Measurements from ENCODE around the gene CCDC194. TPM values are rescaled to one million over a fixed set of nuclear protein-coding genes. Genes with fewer than 3 reads are reported as not detected.

CCDC194 gene
- total and polyA plus RNA-seq, 8 donors = 0.23 to 0.56 TPM; not detected in 6

- Histone ChIP-seq H3K27ac (no peak overlapping the region), H3K36me3 (no peaks in the 10 kb centered on the region), H3K9me3 (no peaks in the 10 kb centered on the region), H3K4me1 (no peaks in the 10 kb centered on the region), H3K27me3 (no peaks in the 10 kb centered on the region), H3K4me3 (no peak overlapping the region)
- no peak for FAIRE-seq
- no peak for ATAC-seq
- WGBS, 2 donors = 87 to 89% methylated on average over 7 of the region's 7 CpGs
- DNase-seq = no peak
- intact Hi-C loops (cut with DNase I) = no loop called here
- no peak for TF ChIP-seq CTCF (IDR thresholded peaks at IDR 0.05)
Observed at GRCh38 chr19:17435218-17435617, 41.2 kb upstream of the CCDC194 start.

- Histone ChIP-seq H3K4me3 (no peak overlapping the region), H3K4me1 (no peaks in the 10 kb centered on the region), H3K27me3 (no peaks in the 10 kb centered on the region), H3K9me3 (no peaks in the 10 kb centered on the region), H3K27ac (no peak overlapping the region), H3K36me3 (no peaks in the 10 kb centered on the region)
- no peak for TF ChIP-seq CTCF (IDR thresholded peaks at IDR 0.05)
- WGBS, 2 donors = 81 to 89% methylated on average over 7 of the region's 7 CpGs
- DNase-seq (no peak), FAIRE-seq (no peak), ATAC-seq (no peak)
- intact Hi-C loops (cut with DNase I) = no loop called here
Observed at GRCh38 chr19:17431417-17431816, 37.4 kb upstream of the CCDC194 start.

GRCh38 chr19:17429641-17430113 is 35.7 kb upstream of the CCDC194 start:
- peak in 1 of 4 donors; percentile 25 for ATAC-seq
- H3K9me3 ChIP-seq = no peaks in the 10 kb centered on the region

GRCh38 chr19:17424743-17425365 is 30.9 kb upstream of the CCDC194 start:
- Histone ChIP-seq H3K4me3 (no peak overlapping the region), H3K9me3 (no peaks in the 10 kb centered on the region), H3K36me3 (peaks cover 0 to 3% (median 0%) of the 10 kb centered on the region in 3 donors), H3K27ac (no peak overlapping the region), H3K27me3 (no peaks in the 10 kb centered on the region), H3K4me1 (no peaks in the 10 kb centered on the region)
- 37 to 47% methylated on average over 24 to 27 of the region's 27 CpGs for WGBS, 2 donors
- no peak for FAIRE-seq
- TF ChIP-seq CTCF (IDR thresholded peaks at IDR 0.05) = no peak
- peak in 1 of 6 donors; percentile 39 for DNase-seq
- ATAC-seq = peak in 2 of 4 donors; percentile 17 to 32
- intact Hi-C loops (cut with DNase I) = no loop called here

More at GRCh38 chr19:17429641-17430113, 35.7 kb upstream of the CCDC194 start:
- DNase-seq (no peak), FAIRE-seq (no peak)
- Histone ChIP-seq H3K27ac (no peak overlapping the region), H3K4me3 (no peak overlapping the region), H3K27me3 (no peaks in the 10 kb centered on the region), H3K36me3 (no peaks in the 10 kb centered on the region), H3K4me1 (no peaks in the 10 kb centered on the region)
- 41 to 53% methylated on average over 17 of the region's 17 CpGs for WGBS, 2 donors
- TF ChIP-seq CTCF (IDR thresholded peaks at IDR 0.05) = no peak
- intact Hi-C loops (cut with DNase I) = no loop called here
